GM18951 (cell line): ENCODE data around the gene KDM6A.
"Not testable (repeated sequence)": the region's sequence is repeated elsewhere in the genome, so short reads cannot be mapped to it uniquely, and the experiment has no call there.

ENCODE experiments used
- POLR2A ChIP-seq: IDR thresholded peaks from 4 replicates; pipeline ENCODE4 v1.6.1; 2011; ENCODE audit warnings: mild to moderate bottlenecking; ENCODE audit not compliant: insufficient read length, insufficient read depth; ENCODE audit errors: extremely low read depth
- in situ Hi-C: fragments of 300-500 bp; cut with MboI; formaldehyde crosslinking; loops from one replicate; pipeline ENCODE4 v1.12.0; 2022; ENCODE audit warnings: low sequenced_read_pairs, mixed read lengths, inconsistent platforms; ENCODE audit not compliant: unreplicated experiment

KDM6A gene

GRCh38 chrX:44898411-44899221 is 25.6 kb downstream of the KDM6A start:
- in situ Hi-C loops = no loop called here
- no peak for TF ChIP-seq POLR2A

DNA sequence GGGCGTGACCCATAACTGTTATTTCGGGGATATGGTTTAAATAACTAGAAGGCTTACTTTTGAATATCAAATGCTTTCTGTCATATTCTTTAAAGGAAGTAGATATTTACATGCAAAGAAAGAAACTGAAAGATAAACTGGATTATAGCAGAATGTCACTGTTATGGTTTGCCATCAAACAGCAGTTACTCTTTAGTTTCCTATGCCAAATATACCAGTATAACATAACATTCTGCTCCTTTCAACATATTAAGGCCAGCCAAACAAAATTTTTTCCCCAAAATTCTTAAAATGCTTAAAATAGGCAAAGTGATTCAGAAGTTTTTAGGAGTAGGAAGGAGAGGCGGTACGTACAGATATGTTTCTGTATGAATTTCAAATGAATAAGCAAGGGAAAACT is 27.0 kb downstream of the KDM6A start:
- in situ Hi-C loops = no loop called here

DNA sequence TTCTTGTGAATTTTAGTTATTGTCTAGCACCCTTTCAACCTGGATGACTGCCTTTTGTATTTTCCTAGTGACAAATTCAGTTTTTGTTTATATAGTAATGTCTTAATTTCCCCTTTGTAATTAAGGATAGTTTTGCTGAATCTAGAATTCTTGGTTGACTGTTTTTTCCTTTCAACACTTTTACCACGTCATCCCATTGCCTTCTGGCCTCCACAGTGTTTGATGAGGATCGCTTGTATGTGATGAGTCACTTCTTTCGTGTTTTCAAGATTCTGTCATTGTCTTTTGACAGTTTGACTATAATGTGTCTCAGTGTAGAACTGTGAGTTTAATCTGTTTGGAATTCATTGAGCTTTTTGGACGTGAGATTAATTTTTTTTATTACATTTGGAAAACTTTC is 30.1 kb downstream of the KDM6A start:
- TF ChIP-seq POLR2A = no peak
- in situ Hi-C loops = no loop called here

More for the DNA sequence above, 27.0 kb downstream of the KDM6A start:
- TF ChIP-seq POLR2A = no peak

GRCh38 chrX:44903830-44904530 is 31.0 kb downstream of the KDM6A start:
- in situ Hi-C loops = no loop called here

GRCh38 chrX:44904542-44905115 is 31.6 kb downstream of the KDM6A start:
- in situ Hi-C loops = no loop called here
- no peak for TF ChIP-seq POLR2A

More at GRCh38 chrX:44903830-44904530, 31.0 kb downstream of the KDM6A start:
- no peak for TF ChIP-seq POLR2A

- in situ Hi-C loops = no loop called here
These were observed 33.1 kb downstream of the KDM6A start for GRCh38 chrX:44906041-44906440.

GRCh38 chrX:44906542-44906941 is 33.6 kb downstream of the KDM6A start:
- TF ChIP-seq POLR2A = no peak

More at GRCh38 chrX:44906041-44906440, 33.1 kb downstream of the KDM6A start:
- TF ChIP-seq POLR2A = no peak

DNA sequence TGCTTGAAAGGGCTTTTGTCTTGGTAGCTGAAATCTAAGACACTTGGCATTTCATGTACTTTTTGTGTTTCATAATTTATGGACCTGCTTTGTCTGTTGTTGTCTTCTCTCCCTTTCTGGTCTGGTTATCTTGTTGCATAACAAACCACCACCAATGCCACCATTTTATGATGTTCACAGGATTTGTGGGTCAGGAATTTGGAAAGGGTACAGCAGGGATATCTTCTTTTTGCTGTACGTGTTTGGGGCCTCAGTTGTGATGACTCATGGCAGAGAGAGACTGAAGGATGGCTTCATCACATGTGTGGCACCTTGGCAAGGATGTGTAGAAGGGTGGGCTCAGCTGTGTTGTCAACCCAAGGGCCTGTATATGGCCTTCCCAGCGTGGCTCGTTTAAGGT is 35.2 kb downstream of the KDM6A start:
- TF ChIP-seq POLR2A = no peak
- in situ Hi-C loops = no loop called here

More at GRCh38 chrX:44906542-44906941, 33.6 kb downstream of the KDM6A start:
- in situ Hi-C loops = no loop called here

- TF ChIP-seq POLR2A = no peak
- in situ Hi-C loops = no loop called here
These were observed 35.8 kb downstream of the KDM6A start for GRCh38 chrX:44908827-44909226.

DNA sequence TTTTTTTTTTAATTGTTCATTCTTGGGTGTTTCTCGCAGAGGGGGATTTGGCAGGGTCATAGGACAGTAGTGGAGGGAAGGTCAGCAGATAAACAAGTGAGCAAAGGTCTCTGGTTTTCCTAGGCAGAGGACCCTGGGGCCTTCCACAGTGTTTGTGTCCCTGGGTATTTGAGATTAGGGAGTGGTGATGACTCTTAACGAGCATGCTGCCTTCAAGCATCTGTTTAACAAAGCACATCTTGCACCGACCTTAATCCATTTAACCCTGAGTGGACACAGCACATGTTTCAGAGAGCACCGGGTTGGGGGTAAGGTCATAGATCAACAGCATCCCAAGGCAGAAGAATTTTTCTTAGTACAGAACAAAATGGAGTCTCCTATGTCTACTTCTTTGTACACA is 37.5 kb downstream of the KDM6A start:
- in situ Hi-C loops = not testable (repeated sequence)

GRCh38 chrX:44911074-44911600 is 38.1 kb downstream of the KDM6A start:
- in situ Hi-C loops = not testable (repeated sequence)

DNA sequence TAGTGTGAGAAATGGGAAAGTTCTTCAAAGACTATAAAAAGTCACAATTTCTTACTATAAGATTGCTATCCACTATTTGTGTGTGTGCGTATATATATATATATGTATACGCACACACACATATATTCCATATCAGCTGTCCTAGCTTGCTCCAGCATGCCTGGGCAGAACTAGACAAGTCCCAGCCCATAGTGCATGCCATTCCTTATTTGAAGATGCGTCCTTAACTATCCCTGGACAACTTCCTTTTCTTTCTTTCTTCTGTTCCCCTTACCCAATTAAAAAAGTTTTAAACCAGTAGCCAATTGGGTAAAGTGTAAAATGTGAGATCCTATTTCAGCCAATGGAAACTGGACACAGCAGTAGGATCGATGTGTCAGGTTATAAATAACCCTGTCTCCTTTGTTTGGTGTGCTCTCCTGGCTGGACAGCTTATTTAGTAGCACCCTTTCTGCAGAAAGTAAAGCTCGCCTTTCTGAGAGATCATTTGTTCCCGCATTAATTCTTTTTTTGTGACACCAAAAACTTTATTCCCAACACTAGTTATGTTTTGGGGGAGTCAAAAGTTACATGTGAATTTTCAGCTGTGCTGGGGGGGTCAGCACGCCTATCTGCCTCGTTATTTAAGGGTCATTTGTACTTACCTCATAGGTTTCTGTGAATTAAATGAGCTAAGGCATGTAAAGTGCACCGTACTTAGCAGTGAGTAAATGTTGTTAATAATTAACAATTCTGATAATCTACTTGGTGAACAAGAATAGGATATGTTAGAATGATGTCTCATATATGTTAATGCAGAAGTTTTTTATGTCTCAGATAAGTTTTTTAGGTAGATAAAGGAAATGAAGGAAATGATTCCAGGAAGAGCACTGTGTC is 40.9 kb downstream of the KDM6A start:
- no peak for TF ChIP-seq POLR2A
- in situ Hi-C loops = no loop called here
